Measurements from ENCODE around the gene EEF1A2. TPM values are rescaled to one million over a fixed set of nuclear protein-coding genes. Genes with fewer than 3 reads are reported as not detected.

The EEF1A2 gene
- total and polyA plus RNA-seq, 2 experiments from 2014 or later, result 1.3 to 37.1 TPM

DNA sequence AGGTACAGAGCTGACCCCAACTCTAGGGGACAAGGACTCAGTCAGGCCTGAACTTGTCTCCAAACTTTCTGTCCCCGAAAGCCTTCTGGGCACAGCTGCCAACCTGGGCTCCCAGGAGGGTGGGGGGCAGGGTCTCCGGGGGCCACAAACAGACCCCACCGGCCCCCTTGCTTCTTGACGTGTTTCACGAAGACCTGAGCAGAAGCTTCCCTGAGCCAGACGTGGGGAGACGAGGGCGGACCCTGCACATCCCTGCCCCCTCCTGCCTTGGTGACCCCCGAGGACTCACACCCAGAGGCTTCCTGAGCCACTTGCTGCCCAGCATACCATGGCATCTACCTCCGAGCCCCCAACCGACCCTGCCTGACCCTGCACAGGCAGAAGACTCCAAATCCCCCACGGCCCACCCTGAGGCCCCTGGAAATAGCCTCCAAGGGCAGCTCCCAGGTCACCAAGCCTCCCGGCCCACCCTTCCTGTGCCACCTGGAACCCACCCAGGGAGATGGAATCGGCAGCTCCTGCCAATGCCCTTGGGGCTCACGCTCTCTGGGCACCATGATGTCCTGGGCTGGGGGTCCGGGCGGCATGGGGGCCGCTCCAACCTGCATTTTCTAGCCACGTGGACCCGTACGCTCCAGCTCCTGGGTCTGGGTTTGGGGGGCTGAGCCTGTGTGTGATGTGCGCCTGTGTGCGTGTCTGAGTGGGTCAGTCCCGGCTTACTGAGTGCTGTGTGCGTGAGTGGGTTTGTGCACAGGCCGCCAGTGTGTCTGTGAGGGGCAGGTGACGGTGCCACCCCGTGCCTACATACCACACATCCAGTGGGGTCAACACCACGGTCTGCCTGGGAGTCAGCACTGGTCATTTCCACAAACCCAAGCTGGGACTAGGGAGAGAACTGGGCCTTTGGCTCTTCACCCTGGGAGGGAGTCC, 40.8 kb upstream of the EEF1A2 start:
- Histone ChIP-seq H3F3A (replicated peaks; ENCODE audit: low read depth) (no peaks in the 10 kb centered on the region), H3K4me1 (ENCODE audit: insufficient read depth) (no peaks in the 10 kb centered on the region), H3K27ac (ENCODE audit: low read depth) (no peak overlapping the region), H3K4me3 (no peak overlapping the region), H3K9me2 (ENCODE audit: insufficient read depth) (no peaks in the 10 kb centered on the region), H3K4me2 (no peak overlapping the region), H3K36me3 (ENCODE audit: insufficient read depth) (no peaks in the 10 kb centered on the region), H2AFZ (no peak overlapping the region), H3K79me2 (replicated peaks; ENCODE audit: insufficient read depth) (no peaks in the 10 kb centered on the region), H4K20me1 (replicated peaks; ENCODE audit: insufficient read depth) (no peaks in the 10 kb centered on the region), H3K27me3 (ENCODE audit: insufficient read depth) (no peaks in the 10 kb centered on the region)
- Mint-ChIP-seq H3K27ac (no peak overlapping the region), H3K36me3 (ENCODE audit: low read depth) (peaks cover 4% of the 10 kb centered on the region; the same call in 1 of the 3 replicates), H3K27me3 (ENCODE audit: insufficient read depth, low read depth, poor library complexity) (peaks cover 9% of the 10 kb centered on the region), H3K9me3 (no peaks in the 10 kb centered on the region; the same call in 2 of the 3 replicates), H3K4me1 (peaks cover 8% of the 10 kb centered on the region), H3K4me3 (no peak overlapping the region)
- TF ChIP-seq, protein P1, sequence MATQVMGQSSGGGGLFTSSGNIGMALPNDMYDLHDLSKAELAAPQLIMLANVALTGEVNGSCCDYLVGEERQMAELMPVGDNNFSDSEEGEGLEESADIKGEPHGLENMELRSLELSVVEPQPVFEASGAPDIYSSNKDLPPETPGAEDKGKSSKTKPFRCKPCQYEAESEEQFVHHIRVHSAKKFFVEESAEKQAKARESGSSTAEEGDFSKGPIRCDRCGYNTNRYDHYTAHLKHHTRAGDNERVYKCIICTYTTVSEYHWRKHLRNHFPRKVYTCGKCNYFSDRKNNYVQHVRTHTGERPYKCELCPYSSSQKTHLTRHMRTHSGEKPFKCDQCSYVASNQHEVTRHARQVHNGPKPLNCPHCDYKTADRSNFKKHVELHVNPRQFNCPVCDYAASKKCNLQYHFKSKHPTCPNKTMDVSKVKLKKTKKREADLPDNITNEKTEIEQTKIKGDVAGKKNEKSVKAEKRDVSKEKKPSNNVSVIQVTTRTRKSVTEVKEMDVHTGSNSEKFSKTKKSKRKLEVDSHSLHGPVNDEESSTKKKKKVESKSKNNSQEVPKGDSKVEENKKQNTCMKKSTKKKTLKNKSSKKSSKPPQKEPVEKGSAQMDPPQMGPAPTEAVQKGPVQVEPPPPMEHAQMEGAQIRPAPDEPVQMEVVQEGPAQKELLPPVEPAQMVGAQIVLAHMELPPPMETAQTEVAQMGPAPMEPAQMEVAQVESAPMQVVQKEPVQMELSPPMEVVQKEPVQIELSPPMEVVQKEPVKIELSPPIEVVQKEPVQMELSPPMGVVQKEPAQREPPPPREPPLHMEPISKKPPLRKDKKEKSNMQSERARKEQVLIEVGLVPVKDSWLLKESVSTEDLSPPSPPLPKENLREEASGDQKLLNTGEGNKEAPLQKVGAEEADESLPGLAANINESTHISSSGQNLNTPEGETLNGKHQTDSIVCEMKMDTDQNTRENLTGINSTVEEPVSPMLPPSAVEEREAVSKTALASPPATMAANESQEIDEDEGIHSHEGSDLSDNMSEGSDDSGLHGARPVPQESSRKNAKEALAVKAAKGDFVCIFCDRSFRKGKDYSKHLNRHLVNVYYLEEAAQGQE (IDR thresholded peaks at IDR 0.05; ENCODE audit: unreplicated experiment), result no peak
- no peak for TF ChIP-seq STAT1 (IDR thresholded peaks at IDR 0.05; ENCODE audit: unreplicated experiment)
- no peak for TF ChIP-seq POLR2AphosphoS5 (IDR thresholded peaks at IDR 0.05; ENCODE audit: low read depth)
- TF ChIP-seq ZNF331 (CRISPR knock-in tag; IDR thresholded peaks at IDR 0.05; ENCODE audit: low read depth), result no peak
- TF ChIP-seq, protein P2, sequence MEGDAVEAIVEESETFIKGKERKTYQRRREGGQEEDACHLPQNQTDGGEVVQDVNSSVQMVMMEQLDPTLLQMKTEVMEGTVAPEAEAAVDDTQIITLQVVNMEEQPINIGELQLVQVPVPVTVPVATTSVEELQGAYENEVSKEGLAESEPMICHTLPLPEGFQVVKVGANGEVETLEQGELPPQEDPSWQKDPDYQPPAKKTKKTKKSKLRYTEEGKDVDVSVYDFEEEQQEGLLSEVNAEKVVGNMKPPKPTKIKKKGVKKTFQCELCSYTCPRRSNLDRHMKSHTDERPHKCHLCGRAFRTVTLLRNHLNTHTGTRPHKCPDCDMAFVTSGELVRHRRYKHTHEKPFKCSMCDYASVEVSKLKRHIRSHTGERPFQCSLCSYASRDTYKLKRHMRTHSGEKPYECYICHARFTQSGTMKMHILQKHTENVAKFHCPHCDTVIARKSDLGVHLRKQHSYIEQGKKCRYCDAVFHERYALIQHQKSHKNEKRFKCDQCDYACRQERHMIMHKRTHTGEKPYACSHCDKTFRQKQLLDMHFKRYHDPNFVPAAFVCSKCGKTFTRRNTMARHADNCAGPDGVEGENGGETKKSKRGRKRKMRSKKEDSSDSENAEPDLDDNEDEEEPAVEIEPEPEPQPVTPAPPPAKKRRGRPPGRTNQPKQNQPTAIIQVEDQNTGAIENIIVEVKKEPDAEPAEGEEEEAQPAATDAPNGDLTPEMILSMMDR (conservative IDR thresholded peaks at IDR 0.05; ENCODE audit: low read depth in 2 of 2), result no peak
- no peak for TF ChIP-seq CREB1 (CRISPR knock-in tag; IDR thresholded peaks at IDR 0.05; ENCODE audit: low read depth)
- no peak for TF ChIP-seq EZH2phosphoT487 (IDR thresholded peaks at IDR 0.05; ENCODE audit: unreplicated experiment)
- no peak for TF ChIP-seq JUNB (IDR thresholded peaks at IDR 0.05; ENCODE audit: unreplicated experiment)
- no peak for TF ChIP-seq EZH2 (IDR thresholded peaks at IDR 0.05; ENCODE audit: low read depth, unreplicated experiment)
- TF ChIP-seq NANOG (IDR thresholded peaks at IDR 0.05; ENCODE audit: borderline replicate concordance), result no peak
- no peak for TF ChIP-seq ZNF114 (CRISPR knock-in tag; IDR thresholded peaks at IDR 0.05)
- no peak for ATAC-seq
- DNase-seq (ENCODE audit: low spot score), result no peak

All from GM23338 (cell line).